HG03064 (cell line): ENCODE data around the gene AHI1.
"Not testable (repeated sequence)": the region's sequence is repeated elsewhere in the genome, so short reads cannot be mapped to it uniquely, and the experiment has no call there.

Source experiments
- ATAC-seq: cut with Tn5 transposase; IDR thresholded peaks from one replicate; pipeline ENCODE4 v1.9.1; 2021; ENCODE audit warnings: low read depth; ENCODE audit not compliant: unreplicated experiment

The AHI1 gene

GRCh38 chr6:135506270-135506997 lies 8.9 kb upstream of the AHI1 start:
- peak; percentile 89 for ATAC-seq

GRCh38 chr6:135505648-135506047 lies 8.1 kb upstream of the AHI1 start:
- no peak for ATAC-seq

GRCh38 chr6:135505222-135505621 lies 7.7 kb upstream of the AHI1 start:
- ATAC-seq: no peak

- ATAC-seq: no peak
Measured at GRCh38 chr6:135504734-135505133, 7.2 kb upstream of the AHI1 start.

GRCh38 chr6:135503703-135504475 lies 6.3 kb upstream of the AHI1 start:
- ATAC-seq: no peak

- no peak for ATAC-seq
Measured at GRCh38 chr6:135499441-135500340, 2.2 kb upstream of the AHI1 start.

GRCh38 chr6:135498185-135498841 lies 773 bp upstream of the AHI1 start:
- no peak for ATAC-seq

- no peak for ATAC-seq
Measured at GRCh38 chr6:135496800-135497411, 634 bp downstream of the AHI1 start.

- ATAC-seq: no peak
Measured at GRCh38 chr6:135493218-135493961, 4.2 kb downstream of the AHI1 start.

- no peak for ATAC-seq
Measured at GRCh38 chr6:135490381-135490780, 7.2 kb downstream of the AHI1 start.

GRCh38 chr6:135488023-135488422 lies 9.5 kb downstream of the AHI1 start:
- no peak for ATAC-seq

- not testable (repeated sequence) for ATAC-seq
Measured at GRCh38 chr6:135483903-135484302, 13.6 kb downstream of the AHI1 start.

GRCh38 chr6:135481783-135482369 lies 15.7 kb downstream of the AHI1 start:
- no peak for ATAC-seq

- no peak for ATAC-seq
Measured at GRCh38 chr6:135479601-135480000, 17.9 kb downstream of the AHI1 start.

- ATAC-seq: no peak
Measured at GRCh38 chr6:135478626-135479025, 18.9 kb downstream of the AHI1 start.

- ATAC-seq: no peak
Measured at GRCh38 chr6:135475292-135475886, 22.2 kb downstream of the AHI1 start.

GRCh38 chr6:135474362-135474761 lies 23.2 kb downstream of the AHI1 start:
- no peak for ATAC-seq

- no peak for ATAC-seq
Measured at GRCh38 chr6:135465903-135466302, 31.6 kb downstream of the AHI1 start.

- ATAC-seq: peak; percentile 56
Measured at GRCh38 chr6:135465307-135465706, 32.2 kb downstream of the AHI1 start.
